Trophoblast cell (in vitro differentiated cells and primary cell): ENCODE data around the gene ATPAF2.

Experiments
- DNase-seq, 2 donors: peaks; one replicate each; pipeline ENCODE4 v3.0.0-alpha.2; 2016
- H2AFZ ChIP-seq: 2 replicates; pipeline ENCODE4 v1.6.1; 2013; ENCODE audit warnings: low read length, moderate library complexity, mild to moderate bottlenecking; ENCODE audit not compliant: insufficient read depth, poor library complexity
- H2AK5ac ChIP-seq: 2 replicates; pipeline ENCODE4 v1.6.1; 2013; ENCODE audit warnings: mild to moderate bottlenecking, low read length
- H2BK120ac ChIP-seq: 2 replicates; pipeline ENCODE4 v1.6.1; 2013; ENCODE audit warnings: low read length, mild to moderate bottlenecking, moderate library complexity; ENCODE audit not compliant: insufficient read depth, poor library complexity
- H2BK12ac ChIP-seq: 2 replicates; pipeline ENCODE4 v1.6.1; 2013; ENCODE audit warnings: mild to moderate bottlenecking, low read length, moderate library complexity
- H2BK5ac ChIP-seq: 2 replicates; pipeline ENCODE4 v1.6.1; 2013; ENCODE audit warnings: low read length, low read depth, moderate library complexity, mild to moderate bottlenecking; ENCODE audit not compliant: poor library complexity
- H3K14ac ChIP-seq: 2 replicates; pipeline ENCODE4 v1.6.1; 2013; ENCODE audit warnings: mild to moderate bottlenecking, low read length
- H3K18ac ChIP-seq: 2 replicates; pipeline ENCODE4 v1.6.1; 2013; ENCODE audit warnings: mild to moderate bottlenecking, low read length
- H3K23ac ChIP-seq: 2 replicates; pipeline ENCODE4 v1.6.1; 2013; ENCODE audit warnings: low read length
- H3K27ac ChIP-seq: 2 replicates; pipeline ENCODE4 v1.5.1; 2013; ENCODE audit warnings: low read depth, mild to moderate bottlenecking, inconsistent platforms, low read length, moderate library complexity
- H3K27me3 ChIP-seq: 2 replicates; pipeline ENCODE4 v1.6.1; 2013; ENCODE audit warnings: inconsistent platforms, mild to moderate bottlenecking, low read length, moderate library complexity; ENCODE audit not compliant: insufficient read depth
- H3K36me3 ChIP-seq, 2 experiments: 1 replicate in 1 of 2; 2 replicates in 1 of 2; pipeline ENCODE4 v1.6.1; 2013; ENCODE audit warnings: low read length in 2 of 2, mild to moderate bottlenecking in 2 of 2, moderate library complexity in 1 of 2; ENCODE audit not compliant: insufficient read depth in 2 of 2, control insufficient read depth in 1 of 2
- H3K4ac ChIP-seq: 2 replicates; pipeline ENCODE4 v1.6.1; 2013; ENCODE audit warnings: low read depth, mild to moderate bottlenecking, low read length, moderate library complexity
- H3K4me1 ChIP-seq, 2 experiments: 1 replicate in 1 of 2; 2 replicates in 1 of 2; pipeline ENCODE4 v1.6.1; 2013; ENCODE audit warnings: low read length in 2 of 2, mild to moderate bottlenecking in 2 of 2, moderate library complexity in 1 of 2; ENCODE audit not compliant: insufficient read depth in 2 of 2, control insufficient read depth in 1 of 2
- H3K4me2 ChIP-seq: 2 replicates; pipeline ENCODE4 v1.6.1; 2013; ENCODE audit warnings: inconsistent platforms, mild to moderate bottlenecking, low read length, moderate library complexity
- H3K4me3 ChIP-seq: 2 replicates; pipeline ENCODE4 v1.5.1; 2013; ENCODE audit warnings: mild to moderate bottlenecking, low read depth, low read length, inconsistent platforms
- H3K79me1 ChIP-seq: one replicate; pipeline ENCODE4 v1.6.1; 2013; ENCODE audit warnings: low read length
- H3K79me2 ChIP-seq: 2 replicates; pipeline ENCODE4 v1.6.1; 2013; ENCODE audit warnings: low read length, mild to moderate bottlenecking; ENCODE audit not compliant: control insufficient read depth, insufficient read depth, poor library complexity
- H3K9ac ChIP-seq: 2 replicates; pipeline ENCODE4 v1.6.1; 2013; ENCODE audit warnings: mild to moderate bottlenecking, low read length
- H3K9me3 ChIP-seq: 2 replicates; pipeline ENCODE4 v1.6.1; 2013; ENCODE audit warnings: low read depth, mild to moderate bottlenecking, control low read depth, inconsistent platforms, low read length; ENCODE audit not compliant: insufficient read depth
- H4K12ac ChIP-seq: 2 replicates; pipeline ENCODE4 v1.6.1; 2013; ENCODE audit warnings: low read depth, mild to moderate bottlenecking, low read length, moderate library complexity
- H4K8ac ChIP-seq: 2 replicates; pipeline ENCODE4 v1.6.1; 2013; ENCODE audit warnings: low read depth, mild to moderate bottlenecking, low read length, moderate library complexity
- H4K91ac ChIP-seq: one replicate; pipeline ENCODE4 v1.6.1; 2013; ENCODE audit warnings: low read depth, mild to moderate bottlenecking, low read length, moderate library complexity
- WGBS: extraction: QIAGEN DNeasy Blood & Tissue Kit; methylation state at CpG from one replicate; pipeline ENCODE4 v1.1.7; 2013; ENCODE audit warnings: missing lambda C conversion rate; ENCODE audit not compliant: insufficient read length, insufficient coverage; ENCODE audit errors: extremely low coverage; 5-methylcytosine and 5-hydroxymethylcytosine counted together

The ATPAF2 gene

DNA sequence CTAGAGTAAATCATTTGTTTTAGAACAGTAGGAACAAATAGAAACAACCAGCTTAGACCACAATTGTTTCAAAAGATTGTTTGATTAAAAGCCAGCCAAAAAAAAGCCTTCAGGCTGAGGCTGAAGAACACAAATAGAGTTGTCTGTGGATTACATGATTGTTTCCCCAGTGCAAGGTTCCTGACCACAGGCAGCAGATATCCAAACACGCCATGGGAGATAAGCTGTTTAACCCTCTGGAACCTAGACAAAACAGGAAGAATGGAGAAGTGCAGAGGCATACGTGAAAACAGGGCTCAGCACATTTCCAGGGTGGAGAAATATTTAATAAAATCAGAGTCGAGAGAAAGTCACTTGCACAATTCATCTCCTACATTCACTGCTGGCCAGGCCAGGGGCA lies 21.0 kb downstream of the ATPAF2 start:
- no peaks in the 10 kb centered on the region for H3K79me1 ChIP-seq
- H4K8ac ChIP-seq = no peak overlapping the region
- no CpG with 5 or more reads among the region's 3 CpGs for WGBS
- H4K91ac ChIP-seq = no peak overlapping the region
- DNase-seq = no peak
- H3K4me3 ChIP-seq = no peak overlapping the region
- no peaks in the 10 kb centered on the region for H3K79me2 ChIP-seq
- H2BK12ac ChIP-seq = no peak overlapping the region
- H4K12ac ChIP-seq = no peak overlapping the region
- H2AFZ ChIP-seq = no peak overlapping the region
- peaks cover 12 to 22% of the 10 kb centered on the region in 2 experiments for H3K36me3 ChIP-seq
- no peak overlapping the region for H2BK120ac ChIP-seq
- H3K27ac ChIP-seq = no peak overlapping the region
- H3K9ac ChIP-seq = no peak overlapping the region
- no peaks in the 10 kb centered on the region for H3K4me1 ChIP-seq
- H3K27me3 ChIP-seq = no peaks in the 10 kb centered on the region
- no peak overlapping the region for H3K23ac ChIP-seq
- no peak overlapping the region for H3K14ac ChIP-seq
- H2AK5ac ChIP-seq = no peak overlapping the region
- no peak overlapping the region for H3K18ac ChIP-seq
- H2BK5ac ChIP-seq = no peak overlapping the region
- H3K4ac ChIP-seq = no peak overlapping the region
- no peak overlapping the region for H3K4me2 ChIP-seq
- H3K9me3 ChIP-seq = no peaks in the 10 kb centered on the region

DNA sequence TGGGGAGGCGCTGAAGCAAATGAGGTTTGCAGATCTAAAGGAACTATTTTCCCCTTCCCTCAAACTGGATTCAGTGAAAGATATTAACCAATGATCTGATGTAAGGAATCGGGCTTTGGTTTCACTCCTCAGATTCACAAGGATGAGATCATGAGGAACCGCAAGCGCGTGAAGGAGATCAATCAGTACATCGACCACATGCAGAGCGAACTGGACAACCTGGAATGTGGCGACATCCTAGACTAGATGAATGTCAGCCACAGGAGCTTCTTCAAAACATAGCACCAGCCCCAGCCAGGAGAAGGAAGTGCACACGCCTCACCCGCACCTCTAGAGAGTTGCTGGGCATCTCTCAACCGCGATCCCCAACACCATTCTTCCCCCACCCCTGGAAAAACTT lies 22.5 kb downstream of the ATPAF2 start:
- Histone ChIP-seq H2BK5ac (no peak overlapping the region), H3K79me2 (no peaks in the 10 kb centered on the region), H3K4me2 (no peak overlapping the region), H3K4me3 (no peak overlapping the region), H3K9me3 (no peaks in the 10 kb centered on the region), H4K91ac (no peak overlapping the region), H3K14ac (no peak overlapping the region), H3K27me3 (no peaks in the 10 kb centered on the region), H3K79me1 (no peaks in the 10 kb centered on the region), H3K27ac (no peak overlapping the region), H3K9ac (no peak overlapping the region), H2AFZ (no peak overlapping the region), H2BK12ac (no peak overlapping the region), H2AK5ac (no peak overlapping the region), H4K8ac (no peak overlapping the region), H3K4me1 (no peaks in the 10 kb centered on the region), H3K36me3 (peaks cover 8 to 17% of the 10 kb centered on the region in 2 experiments), H3K23ac (no peak overlapping the region), H3K4ac (no peak overlapping the region), H4K12ac (no peak overlapping the region), H3K18ac (no peak overlapping the region), H2BK120ac (no peak overlapping the region)
- no CpG with 5 or more reads among the region's 12 CpGs for WGBS
- DNase-seq = no peak

DNA sequence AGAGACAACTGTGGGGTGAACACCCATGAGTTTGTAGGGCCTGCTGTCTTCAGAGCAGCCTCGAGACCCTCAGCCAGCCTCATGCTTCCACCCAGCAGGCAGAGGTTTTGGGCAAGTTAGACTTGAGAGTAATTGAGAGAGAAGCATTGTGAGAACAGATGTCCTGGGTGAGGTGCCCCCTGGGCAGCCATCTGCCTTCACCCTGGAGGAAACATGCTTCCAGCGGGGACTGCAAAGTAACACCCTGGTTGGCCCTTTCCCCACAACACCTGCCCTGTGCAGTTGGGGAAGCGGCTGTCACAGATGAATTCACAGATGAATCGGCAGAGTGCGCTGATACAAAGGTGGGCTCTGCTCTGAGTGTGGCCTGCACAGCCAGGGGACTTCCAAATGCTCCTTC lies 23.4 kb downstream of the ATPAF2 start:
- peaks cover under 1% of the 10 kb centered on the region for H3K9me3 ChIP-seq
- H3K4ac ChIP-seq = no peak overlapping the region
- H3K14ac ChIP-seq = no peak overlapping the region
- no peak overlapping the region for H3K18ac ChIP-seq
- H3K4me3 ChIP-seq = no peak overlapping the region
- H3K9ac ChIP-seq = no peak overlapping the region
- no peaks in the 10 kb centered on the region for H3K79me2 ChIP-seq
- DNase-seq = no peak
- H4K8ac ChIP-seq = no peak overlapping the region
- no peak overlapping the region for H2BK120ac ChIP-seq
- no peak overlapping the region for H2AFZ ChIP-seq
- no peaks in the 10 kb centered on the region for H3K79me1 ChIP-seq
- no peak overlapping the region for H3K4me2 ChIP-seq
- no peak overlapping the region for H3K23ac ChIP-seq
- no CpG with 5 or more reads among the region's 5 CpGs for WGBS
- H4K91ac ChIP-seq = no peak overlapping the region
- no peak overlapping the region for H2BK12ac ChIP-seq
- no peak overlapping the region for H4K12ac ChIP-seq
- no peaks in the 10 kb centered on the region for H3K4me1 ChIP-seq
- no peak overlapping the region for H3K27ac ChIP-seq
- H3K36me3 ChIP-seq = peaks cover 11% of the 10 kb centered on the region in 2 experiments
- H2BK5ac ChIP-seq = no peak overlapping the region
- H2AK5ac ChIP-seq = no peak overlapping the region
- H3K27me3 ChIP-seq = no peaks in the 10 kb centered on the region

DNA sequence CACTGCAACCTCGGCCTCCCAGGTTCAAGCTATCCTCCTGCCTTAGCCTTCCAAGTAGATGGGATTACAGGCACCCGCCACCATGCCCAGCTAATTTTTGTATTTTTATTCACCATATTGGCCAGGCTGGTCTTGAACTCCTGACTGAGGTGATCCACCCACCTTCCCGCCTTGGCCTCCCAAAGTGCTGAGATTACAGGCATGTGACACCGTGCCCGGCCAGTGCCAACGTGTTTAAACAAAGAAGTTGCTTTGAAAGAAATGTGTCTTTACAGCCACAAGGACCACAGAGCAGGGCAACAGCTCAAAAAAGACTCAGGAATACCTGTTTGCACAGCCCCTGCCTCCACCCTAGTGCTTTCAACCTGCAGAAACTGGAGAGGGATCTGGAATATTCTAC lies 25.0 kb downstream of the ATPAF2 start:
- H3K18ac ChIP-seq = no peak overlapping the region
- no peaks in the 10 kb centered on the region for H3K27me3 ChIP-seq
- peaks cover 5% of the 10 kb centered on the region for H3K9me3 ChIP-seq
- no peak overlapping the region for H2BK120ac ChIP-seq
- no peak overlapping the region for H3K4ac ChIP-seq
- no peak overlapping the region for H3K14ac ChIP-seq
- H3K79me2 ChIP-seq = no peaks in the 10 kb centered on the region
- no peaks in the 10 kb centered on the region for H3K4me1 ChIP-seq
- no peak overlapping the region for H3K23ac ChIP-seq
- no peak overlapping the region for H3K27ac ChIP-seq
- no peak overlapping the region for H4K12ac ChIP-seq
- no CpG with 5 or more reads among the region's 6 CpGs for WGBS
- H2BK5ac ChIP-seq = no peak overlapping the region
- H3K4me2 ChIP-seq = no peak overlapping the region
- H4K91ac ChIP-seq = no peak overlapping the region
- no peak overlapping the region for H2AFZ ChIP-seq
- no peak for DNase-seq
- H2BK12ac ChIP-seq = no peak overlapping the region
- H2AK5ac ChIP-seq = no peak overlapping the region
- no peak overlapping the region for H4K8ac ChIP-seq
- H3K79me1 ChIP-seq = no peaks in the 10 kb centered on the region
- H3K36me3 ChIP-seq = peaks cover 11 to 12% of the 10 kb centered on the region in 2 experiments
- H3K9ac ChIP-seq = no peak overlapping the region
- no peak overlapping the region for H3K4me3 ChIP-seq
